Transverse colon (tissue), 4 donors: ENCODE data around the gene TXNIP. TPM values are rescaled to one million over a fixed set of nuclear protein-coding genes. Genes with fewer than 3 reads are reported as not detected.
A peak's percentile ranks its signal among the peaks of the same experiment; 100 is the strongest.

Experiments used
- DNase-seq: peaks from one replicate; pipeline ENCODE4 v3.0.0-alpha.2; 2019
- H3K27ac ChIP-seq, 4 donors: fragments of 200-600 bp; sonication (generic); 2 replicates each; pipeline ENCODE4 v1.5.1; 2016 to 2018; ENCODE audit warnings: inconsistent platforms in 4 of 4
- H3K27me3 ChIP-seq: fragments of 200-600 bp; sonication (generic); 2 replicates; pipeline ENCODE4 v1.5.1; 2017; ENCODE audit warnings: inconsistent platforms
- H3K36me3 ChIP-seq, 4 donors: fragments of 200-600 bp; sonication (generic); 2 replicates each; pipeline ENCODE4 v1.5.1; 2017 to 2019; ENCODE audit warnings: inconsistent platforms in 4 of 4
- H3K4me1 ChIP-seq, 4 donors: fragments of 200-600 bp; sonication (generic); 2 replicates each; pipeline ENCODE4 v1.5.1; 2017 to 2020; ENCODE audit warnings: inconsistent platforms in 4 of 4
- H3K4me3 ChIP-seq, 4 donors: fragments of 200-600 bp; sonication (generic); 1 replicate in 1 of 4; 2 replicates in 3 of 4; pipeline versions ENCODE4 v1.5.1 to v1.6.1; 2017 to 2019; ENCODE audit warnings: inconsistent platforms in 4 of 4
- H3K9me3 ChIP-seq, 2 donors: fragments of 200-600 bp; sonication (generic); 2 replicates each; pipeline ENCODE4 v1.5.1; 2017 to 2019; ENCODE audit warnings: inconsistent platforms in 2 of 2
- EP300 ChIP-seq: sonication (generic); formaldehyde crosslinking; IDR thresholded peaks from one replicate; pipeline ENCODE4 v1.6.1; 2017; ENCODE audit warnings: antibody characterized with exemption, low read depth
- POLR2A ChIP-seq: fragments of 450-650 bp; IDR thresholded peaks from one replicate; pipeline ENCODE4 v1.6.1; 2016; ENCODE audit warnings: antibody characterized with exemption, mild to moderate bottlenecking, moderate library complexity
- POLR2AphosphoS5 ChIP-seq, 3 donors: sonication (generic); formaldehyde crosslinking; IDR thresholded peaks; one replicate each; pipeline ENCODE4 v1.6.1; 2016; ENCODE audit warnings: antibody characterized with exemption in 3 of 3
- WGBS, 2 donors: methylation state at CpG; one replicate each; pipeline ENCODE4 v1.1.5; 2018; ENCODE audit warnings: low coverage in 1 of 2; 5-methylcytosine and 5-hydroxymethylcytosine counted together
- in situ Hi-C, 4 donors: fragments of 200-750 bp; cut with MboI; loops; one replicate each; pipeline versions ENCODE4 v1.15.0 to v1.15.1; 2017; ENCODE audit warnings: low sequenced_read_pairs in 3 of 4, low pct_ligation_motif_present in 1 of 4, low pct_unique_long_range_greater_than_20kb in 1 of 4
- intact Hi-C: fragments of 100-400 bp; cut with DNase I; formaldehyde crosslinking; loops from one replicate; pipeline ENCODE4 v1.15.1; 2023; ENCODE audit warnings: low total_unique reads
- total RNA-seq, 4 donors: library from RNA; depleted of rRNA; stranded (reverse); fragments of >200 nt; gene quantifications; one replicate each; pipeline ENCODE4 v1.1.0, GENCODE V29; 2016
- TF ChIP-seq, protein P1 (sequence below), 5 experiments: fragments of 200-600 bp in 3 of 5; fragments of 450-650 bp in 2 of 5; sonication (generic) in 3 of 5; IDR thresholded peaks; 1 replicate in 2 of 5; 2 replicates in 3 of 5; pipeline ENCODE4 v1.5.1; 2016 to 2017; ENCODE audit warnings: antibody characterized with exemption in 5 of 5, inconsistent platforms in 3 of 5, mild to moderate bottlenecking in 2 of 5, moderate library complexity in 1 of 5

TXNIP gene
- total RNA-seq, 4 donors from 2014 or later = 296 to 2,602 (median 982) TPM

DNA sequence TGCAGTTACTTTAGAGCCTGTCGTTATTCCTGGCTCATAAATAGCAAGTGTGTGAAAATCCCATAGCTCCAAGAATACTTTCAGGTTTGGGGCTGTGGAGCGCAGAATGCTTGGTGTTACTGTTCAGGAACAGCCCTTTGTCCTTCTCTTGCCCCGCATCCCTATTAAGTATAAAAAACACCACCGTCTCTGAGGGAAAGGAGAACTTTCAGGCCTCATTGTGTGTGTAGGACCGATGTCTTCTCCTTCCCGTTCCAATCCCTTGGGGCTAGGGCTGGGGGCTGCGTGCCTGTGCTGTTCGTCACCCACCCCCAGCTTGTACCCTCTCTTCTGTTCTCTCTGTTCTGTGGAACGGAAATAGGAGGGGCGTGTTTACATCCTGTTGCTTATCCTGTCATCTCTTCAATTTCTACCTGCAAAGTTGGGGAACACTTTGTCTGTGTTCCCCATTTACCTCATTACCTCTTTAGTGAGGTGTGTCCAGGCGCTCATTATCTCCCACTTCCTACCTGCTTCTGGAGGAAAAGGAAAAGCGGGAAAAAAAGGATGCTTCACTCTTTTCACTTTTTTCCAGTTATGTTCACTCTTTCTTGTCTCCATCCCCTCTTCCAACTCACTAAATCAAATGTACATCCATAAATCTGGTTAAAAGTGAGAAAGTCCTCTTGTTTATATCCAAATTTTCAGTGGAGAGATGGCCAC, 788 bp upstream of the TXNIP start:
- Histone ChIP-seq H3K4me3 (peak overlapping the region; percentile 20 to 92 (median 74)), H3K27ac (peak overlapping the region; percentile 96 to 99 (median 98)), H3K4me1 (peaks cover 9 to 56% (median 48%) of the 10 kb centered on the region in 4 donors), H3K36me3 (peaks cover 7 to 40% (median 20%) of the 10 kb centered on the region in 4 donors), H3K9me3 (no peaks in the 10 kb centered on the region), H3K27me3 (no peaks in the 10 kb centered on the region)
- intact Hi-C loops = no loop called here
- 5 to 6% methylated on average over 7 to 12 of the region's 12 CpGs for WGBS, 2 donors
- in situ Hi-C loops = no loop called here
- TF ChIP-seq, protein P1, sequence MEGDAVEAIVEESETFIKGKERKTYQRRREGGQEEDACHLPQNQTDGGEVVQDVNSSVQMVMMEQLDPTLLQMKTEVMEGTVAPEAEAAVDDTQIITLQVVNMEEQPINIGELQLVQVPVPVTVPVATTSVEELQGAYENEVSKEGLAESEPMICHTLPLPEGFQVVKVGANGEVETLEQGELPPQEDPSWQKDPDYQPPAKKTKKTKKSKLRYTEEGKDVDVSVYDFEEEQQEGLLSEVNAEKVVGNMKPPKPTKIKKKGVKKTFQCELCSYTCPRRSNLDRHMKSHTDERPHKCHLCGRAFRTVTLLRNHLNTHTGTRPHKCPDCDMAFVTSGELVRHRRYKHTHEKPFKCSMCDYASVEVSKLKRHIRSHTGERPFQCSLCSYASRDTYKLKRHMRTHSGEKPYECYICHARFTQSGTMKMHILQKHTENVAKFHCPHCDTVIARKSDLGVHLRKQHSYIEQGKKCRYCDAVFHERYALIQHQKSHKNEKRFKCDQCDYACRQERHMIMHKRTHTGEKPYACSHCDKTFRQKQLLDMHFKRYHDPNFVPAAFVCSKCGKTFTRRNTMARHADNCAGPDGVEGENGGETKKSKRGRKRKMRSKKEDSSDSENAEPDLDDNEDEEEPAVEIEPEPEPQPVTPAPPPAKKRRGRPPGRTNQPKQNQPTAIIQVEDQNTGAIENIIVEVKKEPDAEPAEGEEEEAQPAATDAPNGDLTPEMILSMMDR (IDR thresholded peaks at IDR 0.05) = no peak
- peak in 2 of 3 donors; percentile 71 to 76 for TF ChIP-seq POLR2AphosphoS5 (IDR thresholded peaks at IDR 0.05)
- TF ChIP-seq EP300 = peak; percentile 86
- no peak for TF ChIP-seq POLR2A
- DNase-seq = peak; percentile 74

DNA sequence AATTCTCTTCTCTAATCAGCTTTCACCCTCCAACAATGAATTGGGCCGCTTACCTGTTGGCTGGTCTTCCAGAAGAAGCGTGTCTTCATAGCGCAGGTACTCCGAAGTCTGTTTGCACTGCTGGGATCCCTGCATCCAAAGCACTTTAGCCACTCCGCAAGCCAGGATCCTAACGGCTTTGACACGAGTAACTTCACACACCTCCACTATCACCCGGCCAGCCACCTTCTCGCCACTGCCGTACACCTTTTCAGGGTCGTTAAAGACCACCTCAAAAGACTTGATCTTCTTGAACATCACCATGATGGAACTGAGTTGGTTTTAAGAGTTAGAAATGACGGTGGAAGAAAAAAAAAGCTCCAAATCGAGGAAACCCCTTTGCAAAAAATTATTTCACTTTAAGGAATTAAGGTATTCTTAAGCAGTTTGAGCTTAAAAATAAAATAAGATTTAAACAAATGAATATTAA, 381 bp downstream of the TXNIP start:
- Histone ChIP-seq H3K36me3 (peaks cover 7 to 40% (median 20%) of the 10 kb centered on the region in 4 donors), H3K9me3 (no peaks in the 10 kb centered on the region), H3K27ac (peak overlapping the region; percentile 96 to 99 (median 98)), H3K4me3 (peak overlapping the region; percentile 34 to 92 (median 74)), H3K27me3 (no peaks in the 10 kb centered on the region), H3K4me1 (peaks cover 9 to 58% (median 54%) of the 10 kb centered on the region in 4 donors)
- DNase-seq = no peak
- 3 to 5% methylated on average over 12 to 13 of the region's 13 CpGs for WGBS, 2 donors
- in situ Hi-C loops (no loop called here), intact Hi-C loops (no loop called here)
- no peak for TF ChIP-seq EP300
- TF ChIP-seq, protein P1 (IDR thresholded peaks at IDR 0.05) = no peak
- TF ChIP-seq POLR2AphosphoS5 (IDR thresholded peaks at IDR 0.05) = peak in 1 of 3 donors; percentile 26
- TF ChIP-seq POLR2A = no peak

DNA sequence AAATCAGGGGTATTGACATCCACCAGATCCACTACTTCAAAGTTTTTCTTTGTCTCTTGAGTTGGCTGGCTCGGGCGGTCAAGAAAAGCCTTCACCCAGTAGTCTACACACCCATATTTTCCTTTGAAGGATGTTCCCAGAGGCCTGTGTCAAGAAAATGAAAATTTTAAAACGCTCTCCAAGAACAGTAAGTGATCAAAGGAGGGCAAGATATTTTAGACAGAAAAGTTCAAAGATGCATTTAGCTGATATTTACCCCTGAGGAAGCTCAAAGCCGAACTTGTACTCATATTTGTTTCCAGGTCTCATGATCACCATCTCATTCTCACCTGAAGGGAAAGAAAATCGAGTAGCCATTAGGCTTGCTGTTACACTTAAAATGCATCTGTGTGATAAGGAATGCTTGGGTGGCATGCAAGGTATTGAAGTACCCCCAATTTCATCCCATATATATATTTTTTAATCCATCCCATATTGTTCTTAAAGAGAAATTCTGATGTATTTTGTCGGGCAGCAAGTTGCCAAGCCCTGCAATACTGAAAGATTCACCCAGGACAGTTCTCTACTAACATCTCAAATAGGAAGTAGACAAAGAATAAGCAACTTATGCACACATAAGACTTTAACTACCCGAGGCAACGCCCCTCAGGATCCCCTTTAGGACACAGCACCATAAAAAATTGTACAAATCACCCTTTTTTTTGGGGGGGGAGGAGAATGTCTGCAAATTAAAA, 1.1 kb downstream of the TXNIP start:
- intact Hi-C loops (no loop called here), in situ Hi-C loops (no loop called here)
- TF ChIP-seq EP300 (no peak), POLR2AphosphoS5 (IDR thresholded peaks at IDR 0.05) (peak in 2 of 3 donors; percentile 6 to 25)
- H3K4me3 ChIP-seq = peak overlapping the region; percentile 34 to 92 (median 74)
- peaks cover 7 to 40% (median 20%) of the 10 kb centered on the region in 4 donors for H3K36me3 ChIP-seq
- peaks cover 9 to 60% (median 53%) of the 10 kb centered on the region in 4 donors for H3K4me1 ChIP-seq
- H3K9me3 ChIP-seq = no peaks in the 10 kb centered on the region
- H3K27me3 ChIP-seq = no peaks in the 10 kb centered on the region
- DNase-seq = no peak
- peak overlapping the region; percentile 96 to 99 (median 98) for H3K27ac ChIP-seq
- WGBS, 2 donors = 2% methylated on average over 8 of the region's 8 CpGs

DNA sequence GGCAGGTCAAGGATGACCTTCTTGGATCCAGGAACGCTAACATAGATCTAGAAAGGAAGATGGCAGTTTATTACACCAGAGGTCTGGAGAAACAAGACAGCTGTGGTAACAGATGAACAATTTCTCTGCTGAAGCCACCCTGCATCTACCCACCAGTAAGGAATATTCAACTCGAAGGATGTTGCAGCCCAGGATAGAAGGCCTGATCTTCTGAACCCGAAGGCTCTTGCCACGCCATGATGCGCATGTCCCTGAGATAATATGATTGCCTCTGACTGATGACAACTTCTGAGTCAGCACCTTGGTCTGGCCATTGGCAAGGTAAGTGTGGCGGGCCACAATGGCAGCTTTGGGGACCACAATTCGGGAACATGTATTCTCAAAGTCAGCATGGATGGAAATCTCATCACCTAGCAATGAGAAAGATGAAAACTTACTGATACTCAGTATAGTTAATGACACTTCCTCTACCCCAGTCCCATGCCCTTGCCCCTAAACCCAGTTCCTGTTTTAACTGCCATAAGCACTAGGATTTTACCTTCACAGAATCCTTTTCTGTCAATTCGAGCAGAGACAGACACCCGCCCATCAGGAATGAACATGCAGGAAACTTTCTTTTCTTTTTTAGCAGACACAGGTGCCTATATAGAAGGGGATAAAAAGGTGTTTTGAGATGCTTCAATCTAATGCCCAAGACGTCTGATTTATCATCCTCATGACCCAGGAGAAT, 1.8 kb downstream of the TXNIP start:
- no peak for DNase-seq
- in situ Hi-C loops (no loop called here), intact Hi-C loops (no loop called here)
- Histone ChIP-seq H3K27ac (peak overlapping the region; percentile 96 to 99 (median 98)), H3K27me3 (no peaks in the 10 kb centered on the region), H3K9me3 (no peaks in the 10 kb centered on the region), H3K36me3 (peaks cover 7 to 40% (median 20%) of the 10 kb centered on the region in 4 donors), H3K4me3 (peak overlapping the region; percentile 34 to 92 (median 74)), H3K4me1 (peaks cover 2 to 56% (median 46%) of the 10 kb centered on the region in 4 donors)
- peak in 2 of 3 donors; percentile 47 to 93 for TF ChIP-seq POLR2AphosphoS5 (IDR thresholded peaks at IDR 0.05)
- TF ChIP-seq, protein P1 (IDR thresholded peaks at IDR 0.05) = no peak
- no peak for TF ChIP-seq EP300
- TF ChIP-seq POLR2A = no peak
- WGBS, 2 donors = 16% methylated on average over 10 of the region's 10 CpGs; no CpG with 5 or more reads in 1 of the 2 donors
